ENCODE results near the gene ADCY1.

DNA sequence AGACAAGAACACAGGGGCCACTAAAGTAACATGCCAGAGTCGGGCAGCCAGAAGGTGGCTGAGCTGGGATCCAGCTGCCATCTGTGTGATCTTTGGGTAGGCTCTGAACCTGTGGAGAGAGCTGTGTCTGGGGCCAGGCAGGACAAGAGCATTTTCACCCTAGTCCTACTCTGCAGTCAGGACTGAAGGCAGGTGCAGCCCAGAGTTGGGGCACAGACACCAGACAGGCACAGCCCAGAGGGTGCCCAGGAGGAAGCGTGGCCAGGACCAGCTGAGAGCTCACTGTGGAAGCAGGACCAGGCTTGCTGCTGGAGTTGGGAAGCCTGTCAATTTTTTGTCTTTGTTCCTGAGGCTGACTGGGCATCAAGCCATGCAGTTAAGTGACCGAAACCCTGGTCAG is 113.6 kb downstream of the ADCY1 start:
- TF ChIP-seq, protein P1, sequence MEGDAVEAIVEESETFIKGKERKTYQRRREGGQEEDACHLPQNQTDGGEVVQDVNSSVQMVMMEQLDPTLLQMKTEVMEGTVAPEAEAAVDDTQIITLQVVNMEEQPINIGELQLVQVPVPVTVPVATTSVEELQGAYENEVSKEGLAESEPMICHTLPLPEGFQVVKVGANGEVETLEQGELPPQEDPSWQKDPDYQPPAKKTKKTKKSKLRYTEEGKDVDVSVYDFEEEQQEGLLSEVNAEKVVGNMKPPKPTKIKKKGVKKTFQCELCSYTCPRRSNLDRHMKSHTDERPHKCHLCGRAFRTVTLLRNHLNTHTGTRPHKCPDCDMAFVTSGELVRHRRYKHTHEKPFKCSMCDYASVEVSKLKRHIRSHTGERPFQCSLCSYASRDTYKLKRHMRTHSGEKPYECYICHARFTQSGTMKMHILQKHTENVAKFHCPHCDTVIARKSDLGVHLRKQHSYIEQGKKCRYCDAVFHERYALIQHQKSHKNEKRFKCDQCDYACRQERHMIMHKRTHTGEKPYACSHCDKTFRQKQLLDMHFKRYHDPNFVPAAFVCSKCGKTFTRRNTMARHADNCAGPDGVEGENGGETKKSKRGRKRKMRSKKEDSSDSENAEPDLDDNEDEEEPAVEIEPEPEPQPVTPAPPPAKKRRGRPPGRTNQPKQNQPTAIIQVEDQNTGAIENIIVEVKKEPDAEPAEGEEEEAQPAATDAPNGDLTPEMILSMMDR (IDR thresholded peaks at IDR 0.05; ENCODE audit: extremely low read depth in 1 of 2, insufficient read depth in 1 of 2, low read depth in 1 of 2, low read length in 2 of 2): no peak
- TF ChIP-seq POLR2A (IDR thresholded peaks at IDR 0.05; ENCODE audit: low read depth, low read length) (no peak), MYC (IDR thresholded peaks at IDR 0.05; ENCODE audit: low read depth, low read length) (no peak), EZH2 (IDR thresholded peaks at IDR 0.05; ENCODE audit: borderline replicate concordance, low read depth, low read length, severe bottlenecking) (no peak), FOS (IDR thresholded peaks at IDR 0.05; ENCODE audit: borderline replicate concordance, insufficient read depth, low read length) (no peak), POLR2AphosphoS5 (IDR thresholded peaks at IDR 0.05; ENCODE audit: insufficient read depth, low read depth, low read length) (no peak), JUN (IDR thresholded peaks at IDR 0.05; ENCODE audit: borderline replicate concordance, insufficient read depth, insufficient read length, low read depth) (no peak), GATA2 (IDR thresholded peaks at IDR 0.05; ENCODE audit: insufficient read depth, insufficient read length, low read depth, low read length) (no peak)
- TF ChIP-seq, protein P2, sequence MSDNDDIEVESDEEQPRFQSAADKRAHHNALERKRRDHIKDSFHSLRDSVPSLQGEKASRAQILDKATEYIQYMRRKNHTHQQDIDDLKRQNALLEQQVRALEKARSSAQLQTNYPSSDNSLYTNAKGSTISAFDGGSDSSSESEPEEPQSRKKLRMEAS (IDR thresholded peaks at IDR 0.05; ENCODE audit: insufficient read depth, insufficient read length): no peak

Measured in endothelial cell of umbilical vein (primary cell).